Superior temporal gyrus (tissue), 1 donor: ENCODE results near the gene MNDA.

Source experiments
- DNase-seq: peaks from one replicate; pipeline ENCODE4 v3.0.0-alpha.2; 2016; ENCODE audit errors: extremely low spot score

MNDA gene

GRCh38 chr1:158830904-158831507, at the start of gene MNDA:
Gene MNDA, plus strand, starts transcription at chr1:158831351. Its CDS starts 10,803 bp downstream, at chr1:158842154.
- peak; percentile 26 for DNase-seq

- DNase-seq, result no peak
Measured at GRCh38 chr1:158793604-158794003, 37.5 kb upstream of the MNDA start.

GRCh38 chr1:158794247-158794646, 36.9 kb upstream of the MNDA start:
- no peak for DNase-seq

- DNase-seq, result no peak
Measured at GRCh38 chr1:158798531-158798930, 32.6 kb upstream of the MNDA start.

DNA sequence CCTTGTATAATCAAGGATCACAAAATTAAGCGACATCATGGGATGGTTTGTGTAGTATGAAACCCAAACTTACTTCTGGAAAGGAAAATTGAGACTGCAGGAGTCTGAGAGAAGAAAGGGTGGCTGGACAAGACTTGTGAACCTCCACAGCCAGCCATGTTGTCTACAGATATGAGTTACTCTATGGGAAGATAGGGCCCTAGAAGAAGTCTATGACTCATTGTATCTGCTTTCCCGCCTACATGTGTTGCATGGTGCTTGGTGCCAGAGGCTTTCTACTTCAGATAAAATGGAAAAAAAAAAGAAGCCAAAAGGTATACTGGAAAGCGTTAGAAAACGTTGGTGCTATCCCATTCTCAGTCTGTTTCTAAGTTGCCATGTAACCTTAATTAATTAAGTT, 31.5 kb upstream of the MNDA start:
- DNase-seq, result no peak

DNA sequence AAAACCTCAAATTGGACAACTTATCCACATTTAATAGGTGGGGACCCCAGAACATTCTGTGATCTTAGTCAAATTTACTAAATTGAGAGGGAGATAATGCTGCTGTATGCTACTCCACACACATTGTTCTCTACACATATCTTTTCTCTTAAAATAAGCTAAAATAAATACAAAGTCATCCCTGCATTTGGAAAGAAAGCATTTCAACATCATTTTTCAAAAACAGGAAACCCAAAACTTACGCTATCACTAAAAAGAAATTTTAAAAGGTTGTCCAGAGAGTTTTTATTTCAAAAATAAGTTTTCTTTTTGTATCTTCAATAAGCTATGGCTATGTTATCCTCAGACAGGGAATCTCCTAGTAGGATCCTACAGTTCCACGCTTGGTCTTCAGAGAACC, 30.6 kb upstream of the MNDA start:
- DNase-seq, result no peak

GRCh38 chr1:158801396-158801795, 29.8 kb upstream of the MNDA start:
- DNase-seq, result no peak

- DNase-seq, result no peak
Measured at GRCh38 chr1:158803678-158804077, 27.5 kb upstream of the MNDA start.

DNA sequence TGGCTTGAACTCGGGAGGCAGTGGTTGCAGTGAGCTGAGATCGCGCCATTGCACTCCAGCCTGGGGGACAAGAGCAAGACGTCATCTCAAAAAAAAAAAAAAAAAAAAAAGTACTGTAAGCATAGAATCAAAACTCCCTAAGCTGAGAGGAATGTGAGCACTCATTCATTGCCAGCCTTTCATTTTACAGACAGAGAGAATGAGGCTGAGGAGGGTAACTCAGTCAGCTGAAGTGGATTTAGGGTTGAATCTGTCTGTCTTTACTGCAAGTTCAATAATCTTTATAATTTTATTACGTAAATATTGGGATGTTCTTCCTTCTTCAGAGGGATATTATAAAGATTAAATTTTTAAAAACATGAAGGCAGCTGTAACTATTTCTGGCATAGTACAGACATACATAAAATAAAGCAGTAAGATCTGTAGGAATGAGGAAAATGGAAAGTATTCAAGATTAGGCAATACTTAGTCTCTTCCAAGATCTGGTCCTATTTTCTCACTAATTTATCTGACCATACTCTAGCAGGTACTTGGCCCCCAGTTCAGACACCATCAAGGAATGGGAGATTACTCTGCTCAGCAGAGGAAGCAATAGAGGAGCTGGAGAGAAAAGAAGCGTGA, 24.1 kb upstream of the MNDA start:
- no peak for DNase-seq

DNA sequence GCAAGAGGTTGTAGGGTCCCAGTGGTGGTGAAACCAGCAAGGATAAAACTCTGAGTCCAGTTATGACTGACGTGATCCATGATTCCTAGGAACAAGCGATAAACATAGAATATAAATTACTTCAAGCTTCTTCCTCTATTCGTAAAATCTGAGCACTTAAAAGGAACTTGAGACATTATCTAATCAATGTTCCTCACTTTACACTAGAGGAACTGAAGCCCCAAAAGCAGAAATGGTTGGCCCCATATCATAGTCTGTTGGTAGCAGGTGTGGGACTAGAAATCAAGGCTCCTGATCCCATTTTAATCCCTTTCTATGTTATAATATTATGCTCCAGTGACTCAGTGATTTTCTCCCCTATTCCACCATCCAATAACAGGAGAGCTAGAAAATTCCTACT, 21.9 kb upstream of the MNDA start:
- DNase-seq, result no peak

DNA sequence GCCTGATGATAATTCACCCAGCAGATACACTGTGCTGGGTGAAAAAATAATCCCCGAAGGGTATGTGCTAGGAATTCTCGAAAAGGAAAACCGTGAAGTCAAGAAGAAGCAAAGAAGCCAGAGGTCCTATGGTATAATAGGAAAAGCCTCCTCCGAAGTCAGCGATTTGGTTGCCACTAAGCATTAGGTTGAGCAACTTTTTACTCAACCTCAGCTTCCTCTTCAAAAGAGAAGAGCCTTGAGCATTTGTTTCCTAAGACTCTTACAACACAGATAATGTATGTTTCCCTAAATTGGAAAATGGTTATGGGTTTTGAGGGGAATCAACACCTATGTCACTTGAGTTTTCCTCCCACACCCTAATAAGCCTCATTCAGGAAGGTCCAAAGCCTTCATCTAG, 21.3 kb upstream of the MNDA start:
- no peak for DNase-seq

GRCh38 chr1:158810311-158810710, 20.8 kb upstream of the MNDA start:
- DNase-seq, result no peak

- DNase-seq, result no peak
Measured at GRCh38 chr1:158812336-158812735, 18.8 kb upstream of the MNDA start.

DNA sequence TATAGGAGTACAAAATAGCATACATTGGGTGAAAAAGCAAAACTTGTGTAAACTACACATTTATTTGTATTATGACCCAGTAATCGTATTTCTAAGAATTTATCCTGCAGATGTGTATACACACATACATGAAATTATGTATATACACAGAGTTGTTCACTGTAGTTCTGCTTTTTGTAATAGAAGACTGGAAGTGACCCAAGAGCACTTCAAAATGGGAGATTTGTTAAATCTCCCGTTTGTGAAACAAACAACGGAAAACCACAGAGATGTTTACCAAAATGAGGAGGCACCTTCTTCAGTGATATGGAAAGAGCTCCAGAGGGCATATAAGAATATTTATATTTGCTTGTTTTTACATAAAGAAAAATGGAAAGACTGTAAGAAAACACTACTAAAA, 18.0 kb upstream of the MNDA start:
- DNase-seq, result no peak

DNA sequence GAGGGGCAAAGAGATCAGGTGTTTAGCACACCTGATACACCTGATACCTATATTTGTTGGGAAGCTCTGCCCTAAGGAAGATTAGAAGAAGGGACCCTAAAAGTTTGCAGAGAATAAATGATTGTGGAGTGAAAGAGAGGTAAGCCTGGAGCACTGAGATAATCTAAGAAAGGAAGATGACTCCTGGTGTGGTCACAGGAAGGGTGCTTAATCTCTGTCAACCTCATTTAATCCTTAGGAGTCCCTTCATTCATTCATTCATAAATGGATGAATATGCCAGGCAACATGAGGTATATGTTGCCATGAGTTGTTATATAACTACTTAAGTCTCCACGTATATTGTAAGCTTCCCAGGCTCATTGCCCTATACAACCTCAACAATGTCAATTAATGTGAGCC, 16.2 kb upstream of the MNDA start:
- no peak for DNase-seq

DNA sequence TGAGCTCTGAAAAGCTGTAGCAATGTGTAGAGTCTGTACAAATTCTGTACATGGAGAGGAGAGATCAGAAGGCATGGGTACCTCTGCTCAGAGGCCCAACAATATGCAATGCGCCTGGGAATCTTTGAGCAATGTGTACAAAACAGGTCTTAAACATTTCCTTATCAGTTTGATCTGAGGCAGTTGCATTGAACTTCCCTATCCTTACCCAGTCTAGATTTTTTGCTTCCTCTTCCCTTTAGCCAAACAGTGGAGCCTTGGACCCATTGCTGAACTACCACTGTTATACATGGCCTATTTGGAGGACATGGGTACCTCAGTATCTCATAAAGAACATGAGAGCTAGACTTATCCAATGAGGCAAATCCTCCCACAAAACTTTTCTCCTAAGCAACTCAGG, 12.6 kb upstream of the MNDA start:
- peak; percentile 44 for DNase-seq

DNA sequence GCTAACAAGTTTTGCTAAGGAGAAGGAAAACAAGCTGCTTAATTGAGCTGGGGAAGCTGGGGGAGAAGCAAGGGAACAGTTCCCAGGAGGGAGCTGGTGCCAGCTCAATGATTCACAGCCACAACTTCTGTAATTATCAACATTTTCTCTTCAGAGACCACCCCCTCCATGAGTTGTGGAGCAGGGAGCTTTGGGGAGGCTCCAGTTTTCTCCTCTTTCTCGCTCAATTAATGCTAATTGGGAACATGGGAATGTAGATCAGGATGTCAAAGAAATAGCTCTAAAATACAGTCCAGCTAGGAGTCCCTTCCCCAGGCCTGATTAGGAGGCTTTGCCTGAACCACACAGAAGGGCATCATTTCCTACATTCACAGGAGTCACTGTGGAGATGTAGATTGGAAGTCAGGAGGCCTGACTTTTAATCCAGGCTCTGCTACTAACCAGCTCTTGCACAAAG, 12.1 kb upstream of the MNDA start:
- no peak for DNase-seq

DNA sequence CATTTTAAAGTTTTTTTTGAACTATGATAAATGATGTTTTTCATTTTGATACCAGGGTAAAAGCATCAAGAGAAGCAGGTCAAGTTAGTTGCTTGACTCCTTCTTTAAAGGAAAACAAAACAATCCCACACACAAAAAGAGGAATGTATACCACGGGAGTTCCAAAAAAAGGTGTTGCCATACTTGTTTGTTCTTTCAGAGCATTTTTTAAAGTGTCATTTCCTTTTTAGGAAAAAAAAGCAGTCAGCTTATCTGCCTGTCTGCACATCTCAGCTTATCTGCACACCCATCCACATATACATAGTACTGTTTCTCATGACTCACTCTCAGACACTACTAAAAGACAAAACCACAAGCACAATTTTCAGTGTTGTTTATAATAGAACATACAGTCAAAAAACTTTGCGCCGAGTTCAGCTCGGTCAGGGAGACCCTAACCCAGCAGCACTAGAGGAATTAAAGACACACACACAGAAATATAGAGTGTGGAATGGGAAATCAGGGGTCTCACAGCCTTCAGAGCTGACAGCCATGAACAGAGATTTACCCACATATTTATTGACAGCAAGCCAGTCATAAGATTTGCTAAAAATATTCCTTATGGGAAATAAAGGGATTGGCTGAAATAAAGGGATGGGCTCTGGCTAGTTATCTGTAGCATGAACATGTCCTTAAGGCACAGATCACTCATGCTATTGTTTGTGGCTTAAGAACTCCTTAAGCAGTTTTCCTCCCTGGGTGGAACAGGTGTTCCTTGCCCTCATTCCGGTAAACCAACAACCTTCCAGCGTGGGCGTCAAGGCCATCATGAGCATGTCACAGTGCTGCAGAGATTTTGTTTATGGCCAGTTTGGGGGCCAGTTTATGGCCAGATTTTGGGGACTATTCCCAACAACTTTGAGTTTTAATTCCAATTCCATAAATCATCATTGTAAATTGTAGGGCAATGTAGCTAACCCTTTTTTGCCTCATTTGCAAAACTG, 11.4 kb upstream of the MNDA start:
- peak; percentile 37 for DNase-seq

DNA sequence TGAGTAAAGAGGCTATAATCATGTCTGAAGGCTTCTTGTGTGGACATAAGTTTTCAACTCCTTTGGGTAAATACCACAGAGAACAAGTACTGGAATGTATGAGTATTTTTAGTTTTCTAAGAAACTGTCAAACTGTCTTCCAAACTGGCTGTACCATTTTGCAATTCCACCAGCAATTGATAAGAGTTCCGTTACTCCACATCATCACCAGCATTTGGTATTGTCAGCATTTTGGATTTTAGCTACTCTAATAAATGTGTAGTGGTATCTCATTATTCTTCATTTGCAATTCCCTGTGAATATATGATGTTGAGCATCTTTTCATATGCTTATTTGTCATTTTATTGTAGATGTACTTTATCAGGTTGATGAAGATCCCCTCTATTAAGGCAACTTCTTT, 9.4 kb upstream of the MNDA start:
- DNase-seq, result no peak

DNA sequence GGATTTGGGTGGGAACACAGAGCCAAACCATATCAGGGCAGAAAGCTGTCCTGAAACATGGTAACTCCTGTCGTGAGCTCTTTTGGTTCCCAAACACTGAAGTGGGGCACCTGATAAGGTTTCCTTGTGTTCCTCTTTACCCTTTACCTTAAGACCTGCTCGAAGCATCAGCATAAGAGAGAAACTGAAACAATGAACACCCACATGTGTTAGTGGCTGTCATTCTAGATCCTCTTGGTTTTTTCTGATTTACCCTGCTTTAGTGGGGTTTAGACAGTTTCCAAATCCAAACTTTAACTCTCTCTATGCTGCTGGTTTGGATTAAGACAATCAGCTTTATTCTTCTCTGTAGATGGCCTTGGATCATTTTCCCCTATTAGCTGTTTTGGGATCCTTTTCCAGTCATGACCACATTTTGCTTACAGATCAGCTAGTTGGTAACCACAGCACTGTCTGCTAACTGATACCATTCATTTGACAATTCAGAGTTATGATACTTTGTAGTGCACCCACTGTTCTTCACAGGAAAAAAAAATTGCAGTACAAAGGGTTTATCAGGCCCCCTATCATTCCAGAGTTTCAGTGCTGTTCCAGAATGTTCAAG, 975 bp upstream of the MNDA start:
- DNase-seq, result no peak

DNA sequence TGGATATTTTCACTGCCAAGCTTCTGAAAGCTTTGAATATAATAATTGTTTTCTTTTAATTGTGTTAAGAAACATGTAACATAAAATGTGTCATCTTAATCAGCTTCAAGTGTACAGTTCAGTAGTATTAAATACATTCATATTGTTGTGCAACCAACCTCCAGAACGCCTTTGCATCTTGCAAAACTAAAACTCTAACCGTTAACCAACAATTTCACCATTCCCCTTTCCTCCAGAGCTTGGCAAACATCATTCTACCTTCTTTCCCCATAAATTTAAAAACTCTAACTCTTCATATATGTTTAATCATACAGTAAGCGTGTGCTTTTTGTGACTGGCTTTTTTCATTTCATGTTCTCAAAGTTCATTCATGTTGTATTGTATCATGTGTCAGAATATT, 2.1 kb downstream of the MNDA start:
- DNase-seq, result no peak

DNA sequence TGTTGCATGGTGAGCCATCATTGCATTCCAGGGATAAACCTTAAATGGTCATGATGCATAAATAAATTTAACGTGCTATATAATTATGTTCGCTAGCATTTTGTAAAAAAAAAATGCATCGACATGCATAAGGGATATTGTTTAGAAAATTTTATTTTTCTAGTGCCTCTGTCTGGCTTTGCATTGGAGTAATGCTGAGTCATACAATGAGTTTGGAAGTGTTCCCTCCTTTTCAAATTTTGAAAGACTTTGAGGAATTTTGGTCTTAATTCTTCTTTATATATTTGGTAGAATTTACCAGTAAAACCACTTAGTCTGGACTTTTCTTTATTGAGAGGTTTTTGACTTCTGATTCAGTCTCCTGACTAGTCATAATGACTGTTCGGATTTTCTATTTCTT, 4.9 kb downstream of the MNDA start:
- no peak for DNase-seq
